Naive thymus-derived CD8-positive, alpha-beta T cell (primary cell): ENCODE data around the gene CGB7. TPM values are rescaled to one million over a fixed set of nuclear protein-coding genes. Genes with fewer than 3 reads are reported as not detected.
"Not testable (repeated sequence)": the region's sequence is repeated elsewhere in the genome, so short reads cannot be mapped to it uniquely, and the experiment has no call there.

ENCODE experiments used
- ATAC-seq, 2 donors: fragments of 150-1000 bp; cut with Tn5 transposase in 1 of 2; sonication (Bioruptor Pico), chemical (Tn5 transposase) in 1 of 2; 1 replicate in 1 of 2; 2 replicates in 1 of 2; pipeline ENCODE4 v1.10.0; 2021; ENCODE audit warnings: mild to moderate bottlenecking in 2 of 2, moderate library complexity in 2 of 2
- POLR2A ChIA-PET: fragments of 350-600 bp; sonication (Branson Sonifier 250); formaldehyde crosslinking; loops from one replicate; lab custom pipeline; 2021; ENCODE audit warnings: antibody characterized with exemption; lab: Charles Lee
- DNase-seq, 10 donors: peaks; one replicate each; pipeline versions ENCODE4 v3.0.0 to v3.0.0-alpha.2; 2020 to 2022
- H3K27ac Mint-ChIP-seq, 10 donors: one replicate each; pipeline ENCODE4 v1.8.0; 2020 to 2022; ENCODE audit warnings: mild to moderate bottlenecking in 10 of 10, mixed read lengths in 10 of 10, moderate library complexity in 4 of 10, inconsistent platforms in 1 of 10
- H3K27me3 Mint-ChIP-seq, 5 donors: one replicate each; pipeline ENCODE4 v1.8.0; 2021 to 2022; ENCODE audit warnings: mixed read lengths in 5 of 5
- H3K36me3 Mint-ChIP-seq, 3 donors: one replicate each; pipeline ENCODE4 v1.8.0; 2020 to 2022; ENCODE audit warnings: mixed read lengths in 3 of 3, mild to moderate bottlenecking in 2 of 3, inconsistent platforms in 1 of 3
- H3K4me1 Mint-ChIP-seq, 4 donors: one replicate each; pipeline ENCODE4 v1.8.0; 2021 to 2022; ENCODE audit warnings: mixed read lengths in 4 of 4
- H3K4me3 Mint-ChIP-seq, 10 donors: one replicate each; pipeline ENCODE4 v1.8.0; 2020 to 2022; ENCODE audit warnings: mild to moderate bottlenecking in 10 of 10, mixed read lengths in 10 of 10, moderate library complexity in 6 of 10, inconsistent platforms in 1 of 10
- H3K9me3 Mint-ChIP-seq, 9 donors: one replicate each; pipeline ENCODE4 v1.8.0; 2020 to 2022; ENCODE audit warnings: mixed read lengths in 9 of 9, mild to moderate bottlenecking in 3 of 9, inconsistent platforms in 1 of 9, moderate library complexity in 1 of 9
- polyA plus RNA-seq, 3 donors: library from polyadenylated mRNA; unstranded; fragments of 300-500 nt; fragmentation: Illumina TruSeq; gene quantifications; one replicate each; pipeline ENCODE4 v1.2.3, GENCODE V29; 2021
- total RNA-seq, 8 experiments: library from RNA in 2 of 8; stranded (reverse) in 2 of 8; gene quantifications; one replicate each; pipeline ENCODE4 v1.2.3 and lab custom pipeline; 2021 to 2026

CGB7 gene
- total and polyA plus RNA-seq, 5 experiments from 2014 or later, result not detected

DNA sequence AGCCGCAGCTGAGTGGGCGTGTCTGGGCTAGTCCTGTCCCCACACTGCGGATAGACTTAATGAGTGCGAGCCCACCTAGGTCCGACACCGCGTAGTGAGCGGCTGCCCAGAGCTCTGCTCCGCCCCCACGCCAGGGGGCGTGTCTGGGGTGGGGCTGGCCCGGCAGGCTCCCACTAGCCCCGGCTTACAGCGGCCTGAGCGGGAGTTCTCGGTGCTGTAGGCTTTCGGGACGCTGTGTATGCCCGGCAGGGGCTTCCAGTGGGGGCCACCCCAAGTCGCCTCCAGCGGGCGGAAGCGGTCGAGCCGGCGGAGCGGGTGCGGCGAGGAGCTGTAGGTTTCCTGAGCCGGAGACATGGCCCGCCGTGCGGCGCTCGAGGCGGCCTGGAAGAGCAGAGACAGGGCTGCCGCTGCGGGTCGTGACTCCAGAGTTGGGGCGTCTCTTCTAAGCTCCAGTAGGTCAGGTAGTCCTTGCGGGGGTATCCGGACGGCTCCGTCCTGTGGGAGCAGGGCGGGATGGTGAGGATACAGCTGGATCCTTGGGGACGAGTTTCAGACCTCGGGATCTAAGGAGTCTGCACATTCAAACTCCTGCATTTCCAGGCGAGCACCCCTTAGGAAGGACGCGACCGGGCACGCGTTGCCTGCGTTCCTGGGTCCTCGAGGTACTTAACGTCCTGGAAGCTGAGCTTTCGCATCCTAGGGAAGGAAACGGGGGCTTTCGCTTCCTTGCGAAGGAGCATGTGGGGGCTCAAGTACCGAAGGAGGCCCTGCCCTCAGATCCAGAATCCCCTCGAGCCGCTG, 1.2 kb downstream of the CGB7 start:
- Mint-ChIP-seq H3K27me3 (peaks cover 14 to 37% (median 26%) of the 10 kb centered on the region in 5 donors), H3K9me3 (no peaks in the 10 kb centered on the region), H3K27ac (peak overlapping the region in 1 of 10 donors; percentile 11), H3K36me3 (no peaks in the 10 kb centered on the region), H3K4me3 (peak overlapping the region; percentile 78 to 95 (median 90)), H3K4me1 (peaks cover 9 to 27% (median 18%) of the 10 kb centered on the region in 4 donors)
- POLR2A ChIA-PET, result interaction anchor here (0.7 to 1.0 kb wide), 2 partner anchors 63 to 75 kb away, joined by 3 read pairs; partner anchors contain the start of gene GYS1
- DNase-seq (peak; percentile 16 to 72 (median 49)), ATAC-seq (peak; percentile 77 to 78)

DNA sequence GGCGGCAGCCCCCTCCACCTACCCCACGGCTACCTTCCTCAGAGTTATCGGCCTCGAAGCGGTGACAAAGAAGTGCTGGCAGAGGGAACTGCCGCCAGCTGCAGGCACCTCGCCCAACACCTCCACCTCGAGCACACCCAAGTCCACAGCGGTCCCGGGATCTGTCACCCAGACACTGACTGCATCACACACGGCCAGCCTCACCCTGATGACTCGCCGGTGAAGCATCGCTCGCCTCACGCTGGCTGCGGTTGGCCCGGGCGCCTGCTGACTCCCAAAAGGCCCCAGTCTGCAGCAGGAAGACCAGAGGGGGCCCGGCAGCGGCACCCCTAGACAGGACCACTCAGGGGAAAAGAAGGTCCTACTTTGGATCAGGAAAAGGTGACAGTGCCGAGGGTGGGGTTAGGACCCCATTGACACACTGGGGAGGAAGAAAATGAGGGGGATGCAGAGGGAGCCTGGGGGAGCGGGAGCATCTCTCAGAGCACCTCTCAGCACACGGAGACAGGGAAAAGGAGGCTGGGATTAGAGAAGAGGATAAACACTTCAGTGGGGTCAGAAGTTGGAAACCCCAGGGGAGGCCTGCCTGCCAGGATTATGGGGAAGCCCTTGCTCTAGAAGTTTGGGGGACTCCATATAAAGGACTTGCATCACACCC, 7.0 kb downstream of the CGB7 start:
- H3K9me3 Mint-ChIP-seq, H3K27me3 Mint-ChIP-seq, POLR2A ChIA-PET, H3K4me1 Mint-ChIP-seq, H3K27ac Mint-ChIP-seq, H3K4me3 Mint-ChIP-seq, ATAC-seq, H3K36me3 Mint-ChIP-seq, DNase-seq: not testable (repeated sequence)

DNA sequence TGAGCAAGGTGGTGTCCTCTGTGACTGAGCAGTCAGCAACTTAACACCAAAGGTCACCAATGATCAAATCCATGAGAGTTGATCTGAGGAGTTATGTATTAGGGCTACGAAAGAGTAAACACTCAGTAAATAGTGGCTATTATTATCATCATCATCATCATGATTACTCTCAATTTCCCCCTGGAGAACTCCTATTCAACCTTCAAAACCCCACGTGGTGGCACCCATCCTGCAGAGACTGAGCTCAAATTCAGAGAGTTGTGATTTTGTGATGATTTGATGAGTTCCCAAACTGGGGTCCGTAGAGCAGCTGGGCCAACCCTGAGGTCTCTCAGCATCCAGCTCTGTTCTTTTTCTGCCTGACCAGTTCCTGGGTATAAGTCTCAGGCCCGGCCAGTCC, 7.7 kb downstream of the CGB7 start:
- H3K27me3 Mint-ChIP-seq, H3K27ac Mint-ChIP-seq, H3K36me3 Mint-ChIP-seq, ATAC-seq, H3K4me1 Mint-ChIP-seq, DNase-seq, H3K4me3 Mint-ChIP-seq, POLR2A ChIA-PET, H3K9me3 Mint-ChIP-seq: not testable (repeated sequence)

DNA sequence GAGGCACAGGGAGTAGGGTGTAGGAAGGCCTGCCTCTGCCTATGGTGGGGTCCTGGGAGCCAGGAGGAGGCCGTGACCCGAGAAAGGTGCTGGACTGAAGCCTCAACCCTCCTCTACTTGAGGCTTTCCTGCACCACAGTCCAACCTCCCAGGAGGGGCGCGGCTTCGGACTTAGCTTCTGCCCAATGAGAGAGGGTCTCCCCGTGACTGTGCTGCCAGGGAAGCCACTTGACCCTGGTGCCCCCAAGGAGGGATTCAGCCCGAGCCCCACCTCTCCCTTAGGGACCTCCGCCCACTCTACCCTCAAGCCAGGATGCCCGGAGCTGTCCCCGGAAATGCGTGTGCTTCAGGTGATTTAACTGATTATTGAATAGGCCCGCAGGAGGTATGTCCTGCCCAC, 8.5 kb downstream of the CGB7 start, which contains the start of gene CGB8:
Gene CGB8 (minus strand): TSS at position 101 of the 400 bp plus-strand sequence. CDS start 372 bp downstream, outside the sequence.
- Mint-ChIP-seq H3K27ac (peak within 1 kb of the TSS in 1 of 10 donors; percentile 33), H3K4me3 (peak within 1 kb of the TSS in 1 of 10 donors; percentile 51)
- H3K9me3 Mint-ChIP-seq, H3K27me3 Mint-ChIP-seq, DNase-seq, ATAC-seq, H3K4me1 Mint-ChIP-seq, POLR2A ChIA-PET, H3K36me3 Mint-ChIP-seq: not testable (repeated sequence)

DNA sequence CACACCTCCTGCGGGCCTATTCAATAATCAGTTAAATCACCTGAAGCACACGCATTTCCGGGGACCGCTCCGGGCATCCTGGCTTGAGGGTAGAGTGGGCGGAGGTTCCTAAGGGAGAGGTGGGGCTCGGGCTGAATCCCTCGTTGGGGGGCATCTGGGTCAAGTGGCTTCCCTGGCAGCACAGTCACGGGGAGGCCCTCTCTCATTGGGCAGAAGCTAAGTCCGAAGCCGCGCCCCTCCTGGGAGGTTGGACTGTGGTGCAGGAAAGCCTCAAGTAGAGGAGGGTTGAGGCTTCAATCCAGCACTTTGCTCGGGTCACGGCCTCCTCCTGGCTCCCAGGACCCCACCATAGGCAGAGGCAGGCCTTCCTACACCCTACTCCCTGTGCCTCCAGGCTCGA, 14.0 kb downstream of the CGB7 start, which contains the start of gene CGB5:
Gene CGB5 (plus strand): TSS at position 301 of the 400 bp plus-strand sequence. CDS start 362 bp downstream, outside the sequence.
- H3K4me3 Mint-ChIP-seq, POLR2A ChIA-PET, DNase-seq, ATAC-seq, H3K4me1 Mint-ChIP-seq, H3K9me3 Mint-ChIP-seq, H3K36me3 Mint-ChIP-seq, H3K27me3 Mint-ChIP-seq, H3K27ac Mint-ChIP-seq: not testable (repeated sequence)

DNA sequence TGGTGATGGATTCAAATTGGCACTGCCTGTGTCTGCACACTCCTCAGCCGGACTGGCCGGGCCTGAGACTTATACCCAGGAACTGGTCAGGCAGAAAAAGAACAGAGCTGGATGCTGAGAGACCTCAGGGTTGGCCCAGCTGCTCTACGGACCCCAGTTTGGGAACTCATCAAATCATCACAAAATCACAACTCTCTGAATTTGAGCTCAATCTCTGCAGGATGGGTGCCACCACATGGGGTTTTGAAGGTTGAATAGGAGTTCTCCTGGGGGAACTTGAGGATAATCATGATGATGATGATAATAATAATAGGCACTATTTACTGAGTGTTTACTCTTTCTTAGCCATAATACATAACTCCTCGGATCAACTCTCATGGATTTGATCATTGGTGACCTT, 14.9 kb downstream of the CGB7 start:
- H3K4me3 Mint-ChIP-seq, H3K9me3 Mint-ChIP-seq, DNase-seq, H3K27me3 Mint-ChIP-seq, H3K27ac Mint-ChIP-seq, ATAC-seq, H3K4me1 Mint-ChIP-seq, POLR2A ChIA-PET, H3K36me3 Mint-ChIP-seq: not testable (repeated sequence)

DNA sequence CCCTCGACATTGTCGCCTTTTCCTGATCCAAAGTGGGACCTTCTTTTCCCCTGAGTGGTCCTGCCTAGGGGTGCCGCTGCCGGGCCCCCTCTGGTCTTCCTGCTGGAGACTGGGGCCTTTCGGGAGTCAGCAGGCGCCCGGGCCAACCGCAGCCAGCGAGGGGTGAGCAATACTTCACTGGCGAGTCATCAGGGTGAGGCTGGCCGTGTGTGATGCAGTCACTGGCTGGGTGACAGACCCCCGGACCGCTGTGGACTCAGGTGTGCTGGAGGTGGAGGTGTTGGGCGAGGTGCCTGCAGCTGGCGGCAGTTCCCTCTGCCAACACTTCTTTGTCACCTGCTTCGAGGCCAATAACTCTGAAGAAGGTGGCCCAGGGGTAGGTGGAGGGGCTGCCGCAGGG, 15.4 kb downstream of the CGB7 start:
- Mint-ChIP-seq H3K36me3 (no peaks in the 10 kb centered on the region), H3K27ac (no peak overlapping the region)

DNA sequence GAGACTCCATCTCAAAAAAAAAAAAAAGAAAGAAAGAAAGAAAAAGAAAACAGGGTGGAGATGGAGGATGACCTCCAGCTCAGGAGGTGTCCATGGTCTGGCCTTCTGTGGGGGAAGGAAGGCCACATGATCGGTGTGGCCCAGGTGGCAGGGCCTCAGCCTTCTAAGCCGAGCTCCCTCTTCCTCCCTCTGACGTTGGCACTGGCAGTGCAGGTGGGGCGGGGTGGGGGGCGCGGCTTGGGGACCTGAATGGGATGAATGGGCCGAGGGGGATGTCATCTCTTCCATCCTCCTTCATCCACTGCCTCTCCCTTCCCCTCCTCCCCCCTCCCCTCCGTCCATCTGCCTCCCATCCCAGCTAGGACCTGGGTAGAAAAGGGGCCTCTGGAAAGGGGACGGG, 17.8 kb downstream of the CGB7 start:
- H3K9me3 Mint-ChIP-seq, H3K4me1 Mint-ChIP-seq, H3K36me3 Mint-ChIP-seq, POLR2A ChIA-PET, H3K4me3 Mint-ChIP-seq, ATAC-seq, H3K27me3 Mint-ChIP-seq, DNase-seq: not testable (repeated sequence)
- H3K27ac Mint-ChIP-seq, result peak overlapping the region in 1 of 10 donors; percentile 11

More for the DNA sequence above, 15.4 kb downstream of the CGB7 start:
- Mint-ChIP-seq H3K4me3 (no peak overlapping the region), H3K27me3 (peaks cover 0 to 3% (median 0%) of the 10 kb centered on the region in 5 donors), H3K4me1 (no peaks in the 10 kb centered on the region), H3K9me3 (no peaks in the 10 kb centered on the region)
- ATAC-seq (no peak), DNase-seq (no peak)
- POLR2A ChIA-PET, result no interaction called here

DNA sequence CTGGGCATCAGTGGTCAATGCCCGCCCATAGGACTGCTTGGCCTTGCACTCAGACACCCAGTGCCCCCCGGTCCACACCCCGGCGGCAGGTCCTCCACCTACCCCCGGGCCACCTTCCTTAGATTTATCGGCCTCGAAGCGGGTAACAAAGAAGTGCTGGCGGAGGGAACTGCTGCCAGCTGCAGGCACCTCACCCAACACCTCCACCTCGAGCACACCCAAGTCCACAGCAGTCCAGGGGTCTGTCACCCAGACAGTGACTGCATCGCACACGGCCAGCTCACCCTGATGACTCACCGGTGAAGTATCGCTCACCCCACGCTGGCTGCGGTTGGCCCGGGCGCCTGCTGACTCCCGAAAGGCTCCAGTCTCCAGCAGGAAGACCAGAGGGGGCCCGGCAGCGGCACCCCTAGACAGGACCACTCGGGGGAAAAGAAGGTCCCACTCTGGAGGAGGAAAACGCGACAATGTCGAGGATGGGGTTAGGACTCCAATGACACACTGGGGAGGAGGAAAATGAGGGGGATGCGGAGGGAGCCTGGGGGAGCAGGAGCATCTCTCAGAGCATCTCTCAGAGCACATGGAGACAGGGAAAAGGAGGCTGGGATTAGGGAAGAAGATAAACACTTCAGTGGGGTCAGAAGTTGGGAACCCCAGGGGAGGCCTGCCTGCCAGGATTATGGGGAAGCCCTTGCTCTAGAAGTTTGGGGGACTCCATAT, 18.8 kb downstream of the CGB7 start:
- H3K4me3 Mint-ChIP-seq, ATAC-seq, H3K36me3 Mint-ChIP-seq, DNase-seq, H3K27ac Mint-ChIP-seq, H3K4me1 Mint-ChIP-seq, H3K27me3 Mint-ChIP-seq, H3K9me3 Mint-ChIP-seq: not testable (repeated sequence)
- POLR2A ChIA-PET, result interaction anchor here (0.6 kb wide), 1 partner anchor 84 kb away, joined by 5 read pairs; the partner anchor contains the start of gene BAX

DNA sequence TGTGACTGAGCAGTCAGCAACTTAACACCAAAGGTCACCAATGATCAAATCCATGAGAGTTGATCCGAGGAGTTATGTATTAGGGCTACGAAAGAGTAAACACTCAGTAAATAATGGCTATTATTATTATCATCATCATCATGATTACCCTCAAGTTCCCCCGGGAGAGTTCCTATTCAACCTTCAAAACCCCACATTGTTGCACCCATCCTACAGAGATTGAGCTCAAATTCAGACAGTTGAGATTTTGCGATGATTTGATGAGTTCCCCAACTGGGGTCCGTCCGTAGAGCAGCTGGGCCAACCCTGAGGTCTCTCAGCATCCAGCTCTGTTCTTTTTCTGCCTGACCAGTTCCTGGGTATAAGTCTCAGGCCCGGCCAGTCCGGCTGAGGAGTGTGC, 19.4 kb downstream of the CGB7 start:
- H3K27me3 Mint-ChIP-seq, DNase-seq, H3K9me3 Mint-ChIP-seq, H3K4me3 Mint-ChIP-seq, ATAC-seq, H3K27ac Mint-ChIP-seq, H3K4me1 Mint-ChIP-seq, H3K36me3 Mint-ChIP-seq: not testable (repeated sequence)
- POLR2A ChIA-PET, result interaction anchor here (0.6 kb wide), 1 partner anchor 84 kb away, joined by 5 read pairs; the partner anchor contains the start of gene BAX

DNA sequence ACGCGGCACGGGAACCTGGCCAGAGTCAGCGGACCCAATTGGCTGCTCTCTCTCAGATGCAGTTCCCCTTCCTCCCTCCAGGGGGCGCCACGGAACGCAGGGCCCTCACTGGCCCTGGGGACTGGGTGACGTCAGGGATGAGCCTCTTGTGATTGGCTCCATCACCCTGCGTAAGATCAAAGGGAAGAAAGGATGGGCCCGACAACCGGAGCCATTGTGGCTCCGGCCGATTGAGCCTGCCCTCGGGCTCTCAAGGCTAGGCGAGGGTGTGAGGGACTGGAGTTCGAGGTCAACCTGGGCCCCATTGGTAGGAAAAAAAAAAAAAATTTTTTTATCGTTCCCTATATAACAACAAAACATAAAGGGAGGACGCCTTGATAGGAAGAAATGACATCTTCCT, 20.7 kb downstream of the CGB7 start, which contains the start of gene CGB1:
Gene CGB1 (minus strand): TSS at position 81 of the 400 bp plus-strand sequence. CDS start 184 bp downstream, outside the sequence.
- H3K4me3 Mint-ChIP-seq, H3K36me3 Mint-ChIP-seq, POLR2A ChIA-PET, H3K9me3 Mint-ChIP-seq, ATAC-seq, H3K4me1 Mint-ChIP-seq, H3K27ac Mint-ChIP-seq: not testable (repeated sequence)
- peak in 3 of 10 donors; percentile 23 to 35 (median 30) for DNase-seq
- peaks cover 2 to 12% (median 5%) of the 10 kb centered on the region in 5 donors for H3K27me3 Mint-ChIP-seq

DNA sequence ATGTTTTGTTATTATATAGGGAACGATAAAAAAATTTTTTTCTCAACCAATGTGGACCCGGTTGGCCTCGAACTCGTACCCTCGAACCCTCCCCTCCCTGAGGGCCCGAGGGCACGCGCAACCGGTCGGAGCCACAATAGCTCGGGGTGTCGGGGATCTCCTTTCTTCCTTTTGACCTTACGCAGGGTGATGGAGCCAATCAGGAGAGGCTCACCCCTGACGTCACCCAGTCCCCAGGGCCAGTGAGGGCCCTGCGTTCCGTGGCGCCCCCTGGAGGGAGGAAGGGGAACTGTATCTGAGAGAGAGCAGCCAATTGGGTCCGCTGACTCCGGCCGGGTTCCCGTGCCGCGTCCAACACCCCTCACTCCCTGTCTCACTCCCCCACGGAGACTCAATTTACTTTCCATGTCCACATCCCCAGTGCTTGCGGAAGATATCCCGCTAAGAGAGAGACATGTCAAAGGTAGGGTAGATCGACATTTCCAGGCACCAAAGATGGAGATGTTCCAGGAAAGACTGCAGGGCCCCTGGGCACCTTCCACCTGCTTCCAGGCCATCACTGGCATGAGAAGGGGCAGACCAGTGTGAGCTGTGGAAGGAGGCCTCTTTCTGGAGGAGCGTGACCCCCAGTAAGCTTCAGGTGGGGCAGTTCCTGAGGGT, 25.8 kb downstream of the CGB7 start, which contains the start of gene CGB2:
Gene CGB2 (plus strand): TSS at position 249 of the 660 bp plus-strand sequence. CDS start 206 bp downstream, at position 455.
- peak in 5 of 10 donors; percentile 40 to 54 (median 47) for DNase-seq
- H3K36me3 Mint-ChIP-seq, H3K9me3 Mint-ChIP-seq, H3K4me3 Mint-ChIP-seq, POLR2A ChIA-PET, H3K4me1 Mint-ChIP-seq: not testable (repeated sequence)
- ATAC-seq, result peak in 1 of 2 donors; percentile 69
- Mint-ChIP-seq H3K27me3 (peaks cover 4 to 16% (median 9%) of the 10 kb centered on the region in 5 donors), H3K27ac (peak within 1 kb of the TSS in 3 of 10 donors; percentile 31 to 79 (median 37))
